NCI-H748 (cell line): Measurements from ENCODE around the gene SMIM36.
"Not testable (repeated sequence)": the region's sequence is repeated elsewhere in the genome, so short reads cannot be mapped to it uniquely, and the experiment has no call there.

ENCODE experiments used
- DNase-seq: peaks from one replicate; lab custom pipeline; 2025; ENCODE audit not compliant: unreplicated experiment; lab: John Stamatoyannopoulos, UW

Gene SMIM36

DNA sequence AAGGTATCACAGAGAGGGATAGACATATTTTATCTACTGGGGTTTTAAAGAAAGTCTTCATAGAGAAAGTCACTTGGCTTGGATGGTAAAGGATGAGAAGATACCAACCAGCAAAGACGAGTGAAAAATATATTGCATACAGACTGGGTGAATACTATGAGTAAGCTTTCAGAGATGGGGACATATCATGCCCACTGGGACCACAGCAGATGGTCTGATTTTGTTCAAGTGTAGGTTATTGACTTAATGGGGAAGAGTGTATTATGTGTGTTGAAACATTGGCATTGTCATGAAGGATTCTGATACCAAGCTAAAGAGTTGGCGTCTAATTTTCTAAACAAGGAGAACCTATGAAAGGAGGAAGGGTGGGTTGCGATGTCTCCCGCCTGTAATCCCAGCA lies 75.8 kb downstream of the SMIM36 start:
- no peak for DNase-seq

GRCh38 chr17:55434721-55435120 lies 76.5 kb downstream of the SMIM36 start:
- no peak for DNase-seq

- no peak for DNase-seq
Measured at GRCh38 chr17:55433629-55434422, 77.4 kb downstream of the SMIM36 start.

DNA sequence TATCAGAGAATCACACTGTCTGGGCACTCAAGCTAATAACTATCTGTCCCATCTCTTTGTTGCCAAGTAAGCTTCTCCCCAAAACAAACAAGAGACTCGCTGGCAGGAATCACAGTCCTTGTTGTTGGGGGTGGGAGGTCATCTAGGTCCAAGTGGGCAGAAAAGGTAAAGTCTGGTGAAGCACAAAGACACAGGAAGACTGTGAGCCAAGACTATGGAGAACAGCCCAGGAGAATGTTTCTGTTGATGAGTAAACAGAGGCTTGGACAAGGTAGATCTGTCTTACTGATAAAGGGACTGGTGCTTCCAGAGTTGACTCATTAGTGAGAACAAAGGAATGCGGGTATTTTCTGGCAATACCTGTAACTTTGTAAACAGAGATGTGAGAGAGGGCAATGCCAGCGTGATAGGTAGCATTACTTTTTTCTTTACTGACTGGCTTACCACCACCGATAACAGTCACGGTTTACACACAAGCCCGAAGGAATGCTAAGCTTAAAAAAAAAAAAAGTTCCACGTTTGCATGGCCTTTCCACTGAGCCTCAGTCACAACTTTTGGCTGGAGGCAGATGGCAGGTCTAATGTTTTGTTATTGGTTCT lies 78.1 kb downstream of the SMIM36 start:
- no peak for DNase-seq

GRCh38 chr17:55432358-55433028 lies 78.8 kb downstream of the SMIM36 start:
- DNase-seq: no peak

DNA sequence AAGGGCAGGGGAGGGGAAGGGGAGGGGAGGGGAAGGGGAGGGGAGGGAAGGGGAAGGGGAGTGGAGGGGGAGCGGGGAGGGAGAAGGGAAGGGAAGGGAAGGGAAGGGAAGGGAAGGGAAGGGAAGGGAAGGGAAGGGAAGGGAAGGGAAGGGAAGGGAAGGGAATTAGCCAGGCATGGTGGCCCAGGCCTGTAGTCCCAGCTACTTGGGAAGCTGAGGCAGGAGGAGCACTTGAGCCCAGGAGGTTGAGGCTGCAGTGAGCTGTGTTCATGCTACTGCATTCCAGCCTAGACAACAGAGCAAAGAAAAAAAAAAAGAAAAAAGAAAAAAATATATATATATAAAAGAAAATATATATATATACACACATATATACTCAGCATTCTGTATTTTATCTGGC lies 79.3 kb downstream of the SMIM36 start:
- DNase-seq: not testable (repeated sequence)

DNA sequence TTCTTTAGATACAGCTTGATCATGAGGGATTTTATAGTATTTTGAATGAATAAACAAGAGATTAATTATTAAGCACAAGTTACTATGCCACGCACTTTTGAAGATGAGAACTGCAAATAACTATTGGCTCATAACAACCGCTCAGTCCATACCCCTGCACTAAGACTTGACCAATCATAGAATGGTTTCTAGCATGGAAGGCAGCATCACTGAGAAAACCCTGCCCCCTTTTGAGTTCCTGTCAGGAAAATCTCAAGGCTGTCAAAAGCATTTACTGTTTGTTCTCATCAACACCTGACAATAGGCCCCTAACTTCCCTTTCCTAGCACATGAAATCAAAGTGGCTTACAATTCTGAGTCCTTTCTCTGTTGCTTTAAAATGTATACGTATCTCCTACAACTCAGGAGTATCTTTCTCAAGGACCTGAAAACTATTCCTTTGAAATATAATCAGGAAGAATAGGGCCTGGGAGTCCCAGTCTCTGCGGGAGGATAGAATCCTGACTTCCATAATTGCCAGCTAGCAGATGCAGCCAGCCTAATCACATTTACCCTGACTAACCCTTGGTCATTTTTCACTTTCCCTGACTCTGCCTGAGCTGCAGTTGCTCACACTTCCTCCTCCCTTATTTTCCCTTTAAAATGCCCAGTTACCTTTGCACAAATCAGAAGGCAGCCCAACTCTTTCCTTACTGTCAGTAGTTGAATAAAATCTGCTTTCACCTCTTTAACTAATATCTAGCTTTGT lies 80.5 kb downstream of the SMIM36 start:
- DNase-seq: no peak

GRCh38 chr17:55427587-55427882 lies 83.7 kb downstream of the SMIM36 start:
- no peak for DNase-seq

- DNase-seq: no peak
Measured at GRCh38 chr17:55426851-55427586, 84.2 kb downstream of the SMIM36 start.

- no peak for DNase-seq
Measured at GRCh38 chr17:55424893-55425540, 86.2 kb downstream of the SMIM36 start.

- DNase-seq: no peak
Measured at GRCh38 chr17:55423535-55423934, 87.7 kb downstream of the SMIM36 start.

GRCh38 chr17:55422828-55423164 lies 88.5 kb downstream of the SMIM36 start:
- not testable (repeated sequence) for DNase-seq

GRCh38 chr17:55421179-55421934 lies 89.9 kb downstream of the SMIM36 start, which contains the start of gene MMD:
MMD (minus strand) TSS chr17:55421835; CDS start chr17:55421695, 140 bp downstream.
- peak; percentile 71 for DNase-seq

DNA sequence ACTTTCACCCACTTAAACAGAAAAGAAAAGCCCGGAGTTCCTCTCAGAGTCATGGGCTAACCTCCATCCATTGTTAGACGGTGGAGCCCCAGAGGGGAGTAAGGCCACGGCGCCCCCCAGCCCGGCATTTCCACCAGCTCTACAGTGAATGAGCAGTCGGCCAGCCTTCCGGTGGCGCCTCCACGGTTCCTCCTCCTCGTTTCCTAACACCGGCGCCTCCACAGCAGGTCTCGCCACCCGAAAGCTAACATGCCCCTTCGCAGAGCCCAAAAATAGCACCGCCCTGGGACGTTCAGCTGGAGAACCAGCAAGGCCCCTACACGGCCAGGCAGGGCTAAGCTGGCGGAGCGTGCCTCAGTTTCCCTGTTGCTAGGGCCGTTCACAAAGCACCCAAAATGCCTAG lies 90.5 kb downstream of the SMIM36 start:
- DNase-seq: peak; percentile 34

- DNase-seq: no peak
Measured at GRCh38 chr17:55420067-55420775, 91.0 kb downstream of the SMIM36 start.

- no peak for DNase-seq
Measured at GRCh38 chr17:55418369-55419268, 92.6 kb downstream of the SMIM36 start.

- no peak for DNase-seq
Measured at GRCh38 chr17:55417411-55418268, 93.6 kb downstream of the SMIM36 start.
